Sigmoid colon (tissue), 7 donors: ENCODE data around the gene ITGA7. TPM values are rescaled to one million over a fixed set of nuclear protein-coding genes. Genes with fewer than 3 reads are reported as not detected.

Experiments
- DNase-seq: peaks from one replicate; pipeline ENCODE4 v3.0.0-alpha.2; 2019
- H3K27ac ChIP-seq, 4 donors: fragments of 200-600 bp; sonication (generic); one replicate each; pipeline ENCODE4 v1.5.1; 2016 to 2019; ENCODE audit warnings: mild to moderate bottlenecking in 1 of 4
- H3K27me3 ChIP-seq, 3 donors: fragments of 200-600 bp; sonication (generic); one replicate each; pipeline ENCODE4 v1.5.1; 2019; ENCODE audit warnings: mild to moderate bottlenecking in 1 of 3
- H3K36me3 ChIP-seq, 4 donors: fragments of 200-600 bp; sonication (generic); one replicate each; pipeline ENCODE4 v1.5.1; 2016 to 2019
- H3K4me1 ChIP-seq, 4 donors: fragments of 200-600 bp; sonication (generic); one replicate each; pipeline ENCODE4 v1.5.1; 2017 to 2019
- H3K4me3 ChIP-seq, 4 donors: fragments of 200-600 bp; sonication (generic); one replicate each; pipeline ENCODE4 v1.5.1; 2017 to 2019; ENCODE audit warnings: mild to moderate bottlenecking in 2 of 4, moderate library complexity in 1 of 4
- H3K9me3 ChIP-seq, 4 donors: fragments of 200-600 bp in 3 of 4; sonication (generic) in 3 of 4; one replicate each; pipeline versions ENCODE4 v1.5.1 to v1.6.1; 2013 to 2019
- EP300 ChIP-seq, 4 donors: sonication (generic); formaldehyde crosslinking; IDR thresholded peaks; one replicate each; pipeline ENCODE4 v1.6.1; 2017; ENCODE audit warnings: antibody characterized with exemption in 4 of 4
- POLR2A ChIP-seq, 2 donors: fragments of 450-650 bp; IDR thresholded peaks; one replicate each; pipeline ENCODE4 v1.6.1; 2016; ENCODE audit warnings: antibody characterized with exemption in 2 of 2, mild to moderate bottlenecking in 2 of 2, moderate library complexity in 2 of 2
- POLR2AphosphoS5 ChIP-seq, 4 donors: sonication (generic); formaldehyde crosslinking; IDR thresholded peaks; one replicate each; pipeline ENCODE4 v1.6.1; 2017; ENCODE audit warnings: antibody characterized with exemption in 4 of 4
- WGBS, 2 donors: extraction: QIAGEN DNeasy Blood & Tissue Kit; methylation state at CpG; one replicate each; pipeline ENCODE4 v1.1.7; 2013; 5-methylcytosine and 5-hydroxymethylcytosine counted together
- intact Hi-C: fragments of 100-400 bp; cut with DNase I; formaldehyde crosslinking; loops from one replicate; pipeline ENCODE4 v1.15.1; 2023
- polyA plus RNA-seq, 3 donors: library from polyadenylated mRNA; stranded (reverse); fragments of 200-250 nt; gene quantifications; one replicate each; pipeline ENCODE4 v1.2.3, GENCODE V29; 2013
- total RNA-seq, 4 donors: library from RNA; depleted of rRNA; stranded (reverse); fragments of >200 nt; gene quantifications; one replicate each; pipeline ENCODE4 v1.1.0, GENCODE V29; 2016
- TF ChIP-seq, protein P1 (sequence below), 4 experiments: fragments of 450-650 bp in 3 of 4; fragments of 200-600 bp in 1 of 4; IDR thresholded peaks; one replicate each; pipeline ENCODE4 v1.5.1; 2016 to 2019; ENCODE audit warnings: antibody characterized with exemption in 4 of 4, mild to moderate bottlenecking in 3 of 4, moderate library complexity in 2 of 4
- donor health status: healthy with polysubstance abuse.
- donor health status: Bipolar disorder and iron deficiency.
- donor health status: healthy.

Gene ITGA7
- 100 to 1,000 TPM in 3 of 4 donors, 10 to 100 TPM in 1; 66.6 to 588 (median 204) TPM for total RNA-seq
- polyA plus RNA-seq, result 10 to 100 TPM in 1 of 3 donors, 1 to 10 TPM in 2; 1.8 to 21.0 (median 3.6) TPM

GRCh38 chr12:55707841-55708694 lies at the start of gene ITGA7:
ITGA7 (minus strand) TSS chr12:55707904; CDS start chr12:55707682, 222 bp downstream.
- DNase-seq, result peak; percentile 92
- TF ChIP-seq EP300 (IDR thresholded peaks at IDR 0.05) (peak in 1 of 4 donors; percentile 6), POLR2AphosphoS5 (IDR thresholded peaks at IDR 0.05) (peak; percentile 64 to 92 (median 86)), POLR2A (IDR thresholded peaks at IDR 0.05) (no peak)
- TF ChIP-seq, protein P1, sequence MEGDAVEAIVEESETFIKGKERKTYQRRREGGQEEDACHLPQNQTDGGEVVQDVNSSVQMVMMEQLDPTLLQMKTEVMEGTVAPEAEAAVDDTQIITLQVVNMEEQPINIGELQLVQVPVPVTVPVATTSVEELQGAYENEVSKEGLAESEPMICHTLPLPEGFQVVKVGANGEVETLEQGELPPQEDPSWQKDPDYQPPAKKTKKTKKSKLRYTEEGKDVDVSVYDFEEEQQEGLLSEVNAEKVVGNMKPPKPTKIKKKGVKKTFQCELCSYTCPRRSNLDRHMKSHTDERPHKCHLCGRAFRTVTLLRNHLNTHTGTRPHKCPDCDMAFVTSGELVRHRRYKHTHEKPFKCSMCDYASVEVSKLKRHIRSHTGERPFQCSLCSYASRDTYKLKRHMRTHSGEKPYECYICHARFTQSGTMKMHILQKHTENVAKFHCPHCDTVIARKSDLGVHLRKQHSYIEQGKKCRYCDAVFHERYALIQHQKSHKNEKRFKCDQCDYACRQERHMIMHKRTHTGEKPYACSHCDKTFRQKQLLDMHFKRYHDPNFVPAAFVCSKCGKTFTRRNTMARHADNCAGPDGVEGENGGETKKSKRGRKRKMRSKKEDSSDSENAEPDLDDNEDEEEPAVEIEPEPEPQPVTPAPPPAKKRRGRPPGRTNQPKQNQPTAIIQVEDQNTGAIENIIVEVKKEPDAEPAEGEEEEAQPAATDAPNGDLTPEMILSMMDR (IDR thresholded peaks at IDR 0.05), result no peak
- WGBS, 2 donors, result 1% methylated on average over 39 of the region's 39 CpGs
- Histone ChIP-seq H3K9me3 (no peaks in the 10 kb centered on the region), H3K27me3 (no peaks in the 10 kb centered on the region), H3K4me3 (peak within 1 kb of the TSS; percentile 75 to 82 (median 78)), H3K4me1 (peaks cover 0 to 72% (median 56%) of the 10 kb centered on the region in 4 donors), H3K27ac (peak within 1 kb of the TSS; percentile 94 to 100 (median 98)), H3K36me3 (no peaks in the 10 kb centered on the region)
- intact Hi-C loops, result no loop called here

DNA sequence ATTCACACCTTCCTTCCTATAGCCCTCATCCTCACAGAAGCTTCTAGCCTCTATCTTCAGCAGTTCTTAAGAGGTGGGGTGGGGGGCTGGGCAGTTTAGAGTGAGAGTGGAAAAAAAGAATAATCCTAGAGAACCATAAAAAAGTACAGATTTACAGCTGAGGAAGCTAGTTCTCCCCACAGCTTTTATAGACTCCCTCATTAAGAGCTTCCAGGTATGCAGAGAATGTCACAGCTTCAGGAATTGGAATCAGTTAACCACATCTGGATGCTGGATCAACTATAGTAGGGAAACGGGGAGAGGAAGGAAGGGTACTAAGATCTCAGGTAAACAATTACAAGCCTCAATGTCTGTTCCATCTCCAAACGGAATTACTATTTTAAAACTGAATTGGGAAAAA lies 47.5 kb upstream of the ITGA7 start:
- intact Hi-C loops, result no loop called here
- DNase-seq, result no peak
- WGBS, 2 donors, result 80 to 83% methylated on average over 2 of the region's 2 CpGs
- Histone ChIP-seq H3K27me3 (no peaks in the 10 kb centered on the region), H3K27ac (no peak overlapping the region), H3K36me3 (peaks cover 19 to 97% (median 36%) of the 10 kb centered on the region in 4 donors), H3K4me1 (peaks cover 0 to 4% (median 0%) of the 10 kb centered on the region in 4 donors), H3K9me3 (no peaks in the 10 kb centered on the region), H3K4me3 (no peak overlapping the region)
- TF ChIP-seq POLR2A (IDR thresholded peaks at IDR 0.05) (no peak), EP300 (IDR thresholded peaks at IDR 0.05) (no peak), POLR2AphosphoS5 (IDR thresholded peaks at IDR 0.05) (no peak)
- TF ChIP-seq, protein P1 (IDR thresholded peaks at IDR 0.05), result no peak

GRCh38 chr12:55748230-55748993 lies 40.7 kb upstream of the ITGA7 start:
- Histone ChIP-seq H3K4me3 (no peak overlapping the region), H3K27ac (no peak overlapping the region), H3K9me3 (no peaks in the 10 kb centered on the region), H3K27me3 (no peaks in the 10 kb centered on the region), H3K4me1 (peaks cover 0 to 30% (median 26%) of the 10 kb centered on the region in 4 donors), H3K36me3 (peaks cover 0 to 30% (median 16%) of the 10 kb centered on the region in 4 donors)
- 93 to 94% methylated on average over 18 of the region's 18 CpGs for WGBS, 2 donors
- DNase-seq, result peak; percentile 56
- TF ChIP-seq, protein P1 (IDR thresholded peaks at IDR 0.05), result no peak
- no peak for TF ChIP-seq POLR2AphosphoS5 (IDR thresholded peaks at IDR 0.05)
- no peak for TF ChIP-seq POLR2A (IDR thresholded peaks at IDR 0.05)
- no peak for TF ChIP-seq EP300 (IDR thresholded peaks at IDR 0.05)
- intact Hi-C loops, result no loop called here

DNA sequence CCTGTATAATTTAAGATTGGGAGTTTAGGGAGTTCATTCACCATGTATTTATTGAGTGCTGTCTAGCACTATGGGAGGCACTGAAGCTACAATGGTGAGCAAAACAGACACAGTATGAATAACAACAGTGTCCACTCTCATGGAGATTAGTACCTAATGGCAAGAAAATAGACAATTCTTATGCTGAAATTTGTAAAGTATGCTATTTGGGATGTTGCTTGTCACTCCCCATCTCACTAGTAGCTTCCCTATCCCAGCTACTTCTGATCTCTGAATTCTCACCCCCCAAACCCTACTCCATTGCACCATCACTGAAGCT lies 39.2 kb upstream of the ITGA7 start:
- Histone ChIP-seq H3K4me1 (peaks cover 0 to 38% (median 30%) of the 10 kb centered on the region in 4 donors), H3K27ac (no peak overlapping the region), H3K27me3 (no peaks in the 10 kb centered on the region), H3K36me3 (peaks cover 0 to 14% (median 7%) of the 10 kb centered on the region in 4 donors), H3K9me3 (no peaks in the 10 kb centered on the region), H3K4me3 (no peak overlapping the region)
- intact Hi-C loops, result no loop called here
- no peak for TF ChIP-seq POLR2AphosphoS5 (IDR thresholded peaks at IDR 0.05)
- TF ChIP-seq, protein P1 (IDR thresholded peaks at IDR 0.05), result no peak
- no peak for TF ChIP-seq POLR2A (IDR thresholded peaks at IDR 0.05)
- TF ChIP-seq EP300 (IDR thresholded peaks at IDR 0.05), result no peak
- DNase-seq, result no peak
